COLO829 (cell line): Measurements from ENCODE around the gene R3HDM4.

Experiments
- DNase-seq: peaks from one replicate; pipeline ENCODE4 v3.0.0; 2012; ENCODE audit warnings: low spot score

Gene R3HDM4

DNA sequence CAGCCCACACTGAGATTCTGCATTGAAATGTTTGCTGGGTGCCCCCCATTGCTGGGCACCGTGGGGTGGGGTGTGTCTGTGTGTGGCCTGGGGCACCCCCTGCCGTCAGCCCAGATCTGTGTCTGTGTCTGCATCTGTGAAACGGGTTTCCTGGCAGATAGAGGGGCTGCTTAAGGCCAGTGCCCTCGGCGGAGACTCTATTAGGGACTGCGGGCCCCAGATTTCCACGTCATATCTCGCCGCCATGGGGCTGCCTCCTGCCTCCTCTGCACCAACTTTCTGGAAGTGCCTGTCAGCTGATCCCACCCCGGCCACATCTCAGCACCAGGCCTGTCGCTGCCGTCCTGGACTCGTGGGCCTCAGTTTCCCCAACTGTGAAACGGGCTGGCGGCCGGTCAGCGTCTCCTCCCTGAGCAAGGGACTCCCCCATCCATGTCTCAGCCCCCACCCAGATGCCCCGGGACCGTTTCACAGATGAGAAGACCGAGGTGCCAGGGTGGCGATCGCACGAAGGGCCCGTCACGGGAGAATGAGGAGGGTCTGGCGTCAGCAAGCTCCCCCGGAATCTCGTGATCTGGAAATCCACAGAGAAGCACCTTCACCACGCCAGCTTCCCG is 34.2 kb upstream of the R3HDM4 start:
- no peak for DNase-seq

DNA sequence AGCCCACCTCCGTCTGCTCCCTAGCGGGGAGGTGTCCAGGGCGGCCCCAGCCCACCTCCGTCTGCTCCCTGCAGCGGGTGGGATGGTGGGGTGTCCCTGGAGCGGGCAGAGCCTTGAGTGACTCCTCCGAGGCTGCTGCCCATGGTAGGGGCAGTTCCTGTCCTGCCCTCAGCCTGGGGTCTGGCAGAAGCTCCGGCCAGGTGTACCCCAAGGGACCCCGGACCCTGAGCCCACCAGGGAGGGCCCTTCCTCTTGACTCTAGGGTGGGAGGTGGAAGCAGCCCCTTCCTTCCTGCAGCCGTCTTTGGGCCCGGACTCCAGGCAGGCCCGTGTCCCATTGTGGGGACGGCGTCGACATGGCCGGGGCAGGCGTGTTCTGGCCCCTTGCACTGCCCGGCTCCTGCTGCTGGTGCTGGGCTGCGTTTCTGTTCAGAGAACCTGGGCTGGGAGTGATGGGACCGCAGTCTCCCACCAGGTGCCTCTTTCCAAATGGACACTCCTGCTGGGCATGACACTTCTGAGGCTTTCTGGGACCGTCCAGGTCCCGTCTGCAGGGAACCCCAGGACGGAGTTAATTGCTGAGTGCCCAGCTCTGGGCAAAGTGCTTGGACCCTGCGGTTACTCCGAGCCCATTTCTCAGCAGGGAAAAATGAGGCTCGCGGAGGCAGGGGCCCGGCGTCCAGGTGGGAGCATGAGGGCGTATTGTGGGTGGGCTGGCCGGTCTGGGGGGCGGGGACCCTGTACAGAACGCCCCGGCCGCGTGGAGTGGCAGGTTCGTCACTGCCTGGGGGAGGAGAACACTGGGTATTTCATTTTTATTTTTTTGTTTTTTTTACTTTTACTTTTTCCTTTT is 32.6 kb upstream of the R3HDM4 start:
- DNase-seq = no peak

GRCh38 chr19:944663-945241 is 31.7 kb upstream of the R3HDM4 start:
- no peak for DNase-seq

- DNase-seq = no peak
Measured at GRCh38 chr19:944171-944567, 31.1 kb upstream of the R3HDM4 start.

DNA sequence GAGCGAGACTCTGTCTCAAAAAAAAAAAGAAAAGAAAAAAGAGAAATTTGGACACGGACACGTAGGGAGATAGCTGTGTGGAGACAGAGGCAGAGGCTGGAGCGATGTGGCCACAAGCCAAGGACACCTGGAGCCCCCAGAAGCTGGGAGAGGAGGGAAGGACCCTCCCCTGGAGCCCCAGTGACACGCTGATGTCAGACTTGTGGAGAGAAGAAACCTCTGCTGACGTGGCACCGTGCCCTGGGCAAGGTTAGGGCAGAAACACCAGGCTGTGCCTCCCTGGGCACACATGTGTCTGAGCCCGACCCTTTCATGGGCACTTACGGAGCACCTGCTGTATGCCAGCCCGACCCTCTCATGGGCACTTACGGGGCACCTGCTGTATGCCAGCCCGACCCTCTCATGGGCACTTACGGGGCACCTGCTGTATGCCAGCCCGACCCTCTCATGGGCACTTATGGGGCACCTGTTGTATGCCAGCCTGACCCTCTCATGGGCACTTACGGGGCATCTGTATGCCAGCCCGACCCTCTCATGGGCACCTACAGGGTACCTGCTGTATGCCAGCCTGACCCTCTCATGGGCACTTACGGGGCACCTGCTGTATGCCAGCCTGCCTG is 30.6 kb upstream of the R3HDM4 start:
- no peak for DNase-seq

DNA sequence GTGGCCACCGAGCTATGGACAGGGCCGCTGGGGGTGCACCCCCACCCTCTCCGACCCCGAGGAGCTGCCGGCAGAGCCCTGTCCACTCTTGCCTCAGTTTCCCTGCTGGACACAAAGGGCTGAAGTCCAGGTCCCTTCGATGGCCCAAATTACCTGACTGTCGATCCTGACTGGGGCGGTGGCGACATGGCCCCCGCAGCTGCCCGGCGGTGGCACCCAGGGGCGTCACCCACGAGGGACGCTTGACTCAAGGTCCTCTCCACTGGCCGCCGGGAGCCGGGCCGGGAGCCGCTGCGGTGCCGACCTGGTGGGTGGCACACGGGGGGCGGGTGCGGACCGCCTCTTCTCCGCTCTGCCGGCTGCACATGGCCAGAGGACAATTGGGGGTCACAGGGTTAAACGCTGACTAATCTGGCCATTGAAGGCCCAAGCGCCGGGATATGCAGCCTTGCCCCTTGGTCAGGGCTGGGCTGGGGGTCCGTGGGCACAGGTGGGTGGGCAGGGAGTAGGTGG is 29.2 kb upstream of the R3HDM4 start:
- DNase-seq = no peak

DNA sequence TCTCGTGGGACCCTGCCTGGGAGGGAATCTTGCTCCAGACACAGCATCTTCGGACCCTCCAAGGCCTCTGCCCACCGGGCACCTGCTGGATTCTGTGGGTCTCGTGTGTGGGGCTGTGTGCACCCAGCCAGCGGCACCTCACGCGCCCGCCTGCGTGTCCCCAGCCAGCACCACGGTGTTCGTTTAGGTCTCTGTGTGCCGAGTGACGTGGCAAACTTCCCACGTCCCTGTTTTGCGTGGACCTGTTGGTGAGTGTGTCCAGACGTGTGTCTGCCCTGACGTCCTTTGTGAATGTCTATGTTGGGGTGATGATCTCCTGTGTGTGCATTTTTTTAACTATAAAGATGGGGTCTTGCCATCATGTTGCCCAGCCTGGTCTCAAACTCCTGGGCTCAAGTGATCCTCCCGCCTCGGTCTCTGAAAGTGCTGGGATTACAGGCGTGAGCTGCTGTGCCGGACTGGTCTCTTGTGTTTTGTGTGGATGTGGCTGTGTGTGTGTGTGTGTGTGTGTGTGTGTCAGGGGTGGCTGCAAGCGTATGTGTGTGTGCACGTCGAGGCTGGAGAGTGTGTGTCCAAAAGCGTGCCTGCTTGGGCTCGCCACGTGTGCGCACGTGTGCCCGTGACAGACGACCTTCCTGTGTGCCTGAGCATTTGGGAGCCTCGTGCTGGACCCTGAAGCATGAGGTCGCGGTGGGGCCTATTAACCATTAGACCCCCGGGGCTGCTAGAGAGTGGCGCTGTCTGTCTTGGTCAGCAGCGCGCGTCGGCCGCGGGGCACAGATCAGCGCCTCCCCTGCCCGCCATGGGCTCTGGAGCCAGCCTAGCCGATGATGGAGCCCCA is 28.5 kb upstream of the R3HDM4 start:
- DNase-seq = no peak

DNA sequence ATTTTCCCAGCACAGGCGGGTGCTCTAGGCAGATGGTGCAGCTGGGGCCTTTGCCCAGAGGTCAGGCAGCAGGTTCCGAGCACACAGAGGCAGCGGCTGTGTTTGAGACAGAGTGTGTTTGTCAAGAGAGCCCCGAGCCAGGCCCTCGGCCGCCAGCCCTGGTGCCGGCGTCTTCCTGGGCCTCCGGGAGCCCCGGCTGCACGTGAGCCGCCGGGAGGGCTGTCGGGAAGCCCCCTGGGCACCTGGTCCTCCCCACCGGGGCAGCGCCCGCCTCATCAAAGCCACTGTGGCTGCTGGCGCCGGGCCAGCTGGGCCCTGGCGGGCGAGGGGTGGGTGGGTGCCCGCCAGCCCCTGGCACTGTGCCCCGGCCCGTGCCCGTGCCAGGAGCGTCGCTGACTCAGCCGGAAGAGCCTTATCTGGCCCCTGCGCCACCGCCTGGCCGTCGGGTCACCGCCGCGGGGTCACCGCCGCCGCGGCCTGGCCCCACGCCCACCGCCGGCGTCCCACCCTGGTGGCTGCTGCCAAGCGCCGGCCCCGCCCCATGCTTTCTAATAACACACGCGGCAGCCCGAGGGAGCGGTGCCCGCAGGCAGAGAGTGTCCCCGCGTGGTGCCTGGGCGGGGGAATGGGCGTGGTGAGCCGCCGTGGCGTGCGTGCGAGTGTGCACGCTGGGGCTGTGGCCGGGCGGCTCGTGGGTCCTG is 27.7 kb upstream of the R3HDM4 start:
- peak; percentile 47 for DNase-seq

GRCh38 chr19:939922-940321 is 26.9 kb upstream of the R3HDM4 start:
- no peak for DNase-seq

DNA sequence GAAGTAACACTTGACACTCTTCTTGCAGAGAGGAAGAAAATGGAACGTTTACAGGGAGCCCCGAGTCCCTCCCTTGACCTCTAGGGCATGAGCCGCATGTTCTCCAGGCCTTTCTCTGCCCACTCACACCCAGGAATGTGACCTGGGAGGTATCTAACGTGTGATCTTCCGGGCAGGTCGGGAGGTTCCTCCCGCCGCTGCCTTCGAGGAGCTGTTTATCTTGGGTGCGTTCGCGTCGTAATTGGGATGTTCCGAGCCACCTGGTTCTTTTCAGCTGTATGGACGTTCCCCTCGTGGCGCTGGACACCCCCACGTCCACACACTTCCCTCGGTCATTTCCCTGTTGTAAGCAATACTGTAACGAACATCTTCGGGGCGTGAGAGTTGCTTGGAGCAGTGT is 26.4 kb upstream of the R3HDM4 start:
- no peak for DNase-seq

DNA sequence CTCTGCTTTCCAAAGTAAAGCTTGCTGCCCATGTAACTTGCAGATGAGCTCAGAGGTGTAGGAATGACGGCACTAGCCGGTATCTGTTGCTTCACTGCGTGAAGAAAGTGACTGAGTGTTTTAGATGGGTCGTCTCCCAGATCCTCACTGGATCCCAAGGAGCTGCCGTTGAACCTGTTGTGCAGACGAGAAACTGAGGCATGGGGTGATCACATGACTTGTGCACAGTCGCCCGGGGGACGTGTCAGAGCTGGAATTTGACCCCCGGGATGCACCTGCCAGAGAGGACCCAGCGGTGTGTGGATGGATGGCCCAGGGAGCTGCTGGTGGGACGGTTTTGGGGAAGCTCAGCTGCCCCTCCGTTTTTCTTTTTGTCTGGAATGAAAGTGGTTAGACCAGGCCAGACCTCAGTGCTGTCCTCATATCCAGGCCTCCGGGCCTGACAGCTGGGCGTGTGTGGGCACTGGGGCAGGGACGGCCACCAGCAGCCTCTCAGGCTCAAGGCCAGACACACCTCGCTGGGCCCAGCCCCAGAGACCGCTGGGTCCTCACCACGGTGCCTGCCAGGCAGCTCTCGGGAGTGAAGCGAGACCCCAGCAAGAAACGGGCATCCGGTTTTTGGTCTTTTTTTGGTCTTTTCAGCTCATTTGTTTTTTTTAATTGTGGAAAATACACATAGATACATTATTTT is 25.4 kb upstream of the R3HDM4 start:
- DNase-seq = no peak

GRCh38 chr19:937259-937694 is 24.3 kb upstream of the R3HDM4 start:
- DNase-seq = no peak

GRCh38 chr19:936175-936546 is 23.1 kb upstream of the R3HDM4 start:
- DNase-seq = no peak

- no peak for DNase-seq
Measured at GRCh38 chr19:934865-935479, 22.0 kb upstream of the R3HDM4 start.

GRCh38 chr19:934197-934840 is 21.3 kb upstream of the R3HDM4 start:
- no peak for DNase-seq

GRCh38 chr19:933553-933882 is 20.5 kb upstream of the R3HDM4 start:
- no peak for DNase-seq

DNA sequence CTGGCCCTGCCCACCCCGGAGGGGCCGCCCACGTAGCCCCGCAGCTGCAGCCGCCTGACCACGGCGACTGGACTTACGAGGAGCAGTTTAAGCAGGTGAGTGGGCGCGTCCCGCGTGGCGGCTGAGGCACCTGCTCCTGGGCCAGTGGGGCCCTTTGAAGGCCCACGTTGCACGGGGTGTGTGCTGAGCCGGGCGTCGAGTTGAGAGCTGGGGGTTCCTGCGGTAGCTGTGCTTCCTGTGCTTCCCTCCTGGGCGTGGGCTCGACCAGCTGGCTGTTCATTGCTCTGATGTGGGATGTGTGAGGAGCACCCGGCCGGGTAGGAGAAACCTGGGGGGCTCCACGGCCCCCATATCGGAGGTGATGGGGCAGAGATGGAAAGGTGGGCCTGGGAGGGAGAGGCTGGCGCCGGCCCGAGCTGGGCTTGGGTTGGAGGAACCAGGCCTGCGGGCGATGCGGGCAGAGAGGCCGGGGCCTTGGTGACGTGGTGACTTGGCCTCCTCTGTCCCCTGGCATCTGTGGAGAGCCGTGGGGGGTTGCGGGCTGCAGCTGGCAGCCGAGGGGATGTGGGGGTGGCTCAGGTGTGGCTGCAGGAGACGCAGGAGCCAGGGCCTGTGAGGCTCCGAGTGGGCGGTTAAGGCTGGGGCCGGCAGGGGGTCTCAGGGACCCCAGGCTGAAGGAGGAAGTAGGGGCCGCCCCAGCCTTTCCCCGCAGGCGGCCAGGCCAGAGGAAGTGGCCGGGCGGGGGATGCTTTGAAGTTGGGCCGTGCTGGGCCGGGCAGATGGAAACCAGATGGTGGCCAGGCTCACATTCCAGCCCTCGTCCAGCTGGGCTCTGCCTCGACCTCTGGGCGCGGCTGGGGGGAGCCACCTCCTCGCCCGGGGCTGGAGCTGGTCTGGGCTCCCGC is 19.9 kb upstream of the R3HDM4 start:
- no peak for DNase-seq

DNA sequence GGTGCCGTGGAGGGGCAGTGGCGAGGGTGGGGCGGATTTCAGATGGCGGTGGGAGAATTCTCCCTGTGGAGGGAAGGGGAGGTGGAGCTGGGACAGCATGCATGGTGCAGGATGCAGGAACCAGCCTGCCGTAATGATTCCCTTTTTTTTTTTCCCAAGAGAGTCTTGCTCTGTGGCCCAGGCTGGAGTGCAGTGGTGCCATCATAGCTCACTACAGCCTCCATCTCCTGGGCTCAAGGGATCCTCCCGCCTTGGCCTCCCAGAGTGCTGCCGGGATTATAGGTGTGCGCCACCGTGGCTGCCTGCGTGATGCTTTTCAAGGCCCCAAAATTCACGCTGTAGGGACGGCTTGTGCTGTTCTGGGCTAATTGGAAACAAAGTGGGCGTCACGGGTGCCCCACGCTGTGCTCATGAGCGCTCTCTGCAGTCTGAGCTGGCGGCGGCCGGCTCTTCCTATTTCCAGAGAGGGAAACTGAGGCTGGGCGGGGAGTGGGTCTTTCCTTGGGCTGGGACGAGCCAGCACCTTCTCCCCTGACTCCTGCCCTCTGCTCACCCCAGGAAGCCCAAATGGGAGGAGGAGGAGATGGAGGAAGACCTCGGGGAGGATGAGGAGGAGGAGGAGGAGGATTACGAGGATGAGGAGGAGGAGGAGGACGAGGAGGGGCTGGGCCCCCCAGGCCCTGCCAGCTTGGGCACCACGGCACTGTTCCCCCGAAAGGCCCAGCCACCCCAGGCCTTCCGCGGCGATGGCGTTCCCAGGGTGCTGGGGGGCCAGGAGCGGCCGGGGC is 19.0 kb upstream of the R3HDM4 start:
- no peak for DNase-seq
